HCT116 (cell line): ENCODE measurements around the gene KIF13A. TPM values are rescaled to one million over a fixed set of nuclear protein-coding genes. Genes with fewer than 3 reads are reported as not detected.

Experiments
- ATAC-seq: fragments of 200-7000 bp; cut with Tn5 transposase; 2 replicates; pipeline ENCODE4 v1.9.1; 2020; ENCODE audit warnings: mild to moderate bottlenecking, moderate library complexity
- BruUV-seq: library from RNA; stranded (reverse); fragments of 400-500 nt; replicated peaks from 2 replicates; lab custom pipeline; 2021; lab: Mats Ljungman, UMichigan
- CTCF ChIA-PET: fragments of 300-600 bp; sonication (Branson Sonifier 250); formaldehyde crosslinking; loops from one replicate; lab custom pipeline; 2021; ENCODE audit warnings: antibody characterized with exemption; lab: Charles Lee
- POLR2A ChIA-PET: fragments of 300-600, 350-600 bp; sonication (Branson Sonifier 250); formaldehyde crosslinking; loops from one replicate; lab custom pipeline; 2021; ENCODE audit warnings: antibody characterized with exemption; lab: Charles Lee
- RAD21 ChIA-PET, 2 experiments: fragments of 300-600 bp; sonication (Branson Sonifier 250); formaldehyde crosslinking; loops; one replicate each; lab custom pipeline; 2023; ENCODE audit warnings: low total read pairs in 2 of 2; ENCODE audit not compliant: uncharacterized antibody in 2 of 2, unreplicated experiment in 2 of 2, low non-redundant PET in 1 of 2; lab: Charles Lee
- DNase-seq: peaks from one replicate; pipeline ENCODE4 v3.0.0-alpha.2; 2010; ENCODE audit warnings: low read depth, low spot score
- H2AFZ ChIP-seq: fragments of 200-600 bp; shearing (Covaris generic), sonication (generic); 2 replicates; pipeline ENCODE4 v1.6.1; 2017; ENCODE audit warnings: low read depth, mixed run types, mixed read lengths, antibody characterized with exemption, low read length; ENCODE audit not compliant: poor library complexity, severe bottlenecking
- H3K27ac ChIP-seq: 2 replicates; pipeline ENCODE4 v1.5.1; 2012; ENCODE audit warnings: low read depth, low read length
- H3K27me3 ChIP-seq: fragments of 200-600 bp; sonication (generic); 2 replicates; pipeline ENCODE4 v1.6.1; 2016; ENCODE audit warnings: mixed run types, low read length, mixed read lengths; ENCODE audit not compliant: insufficient read depth
- H3K36me3 ChIP-seq, 2 experiments: fragments of 200-500 bp in 1 of 2; fragments of 200-600 bp in 1 of 2; sonication (Bioruptor generic) in 1 of 2; sonication (generic) in 1 of 2; 2 replicates each; pipeline versions ENCODE4 v1.5.1 to v1.6.1; 2014 to 2016; ENCODE audit warnings: low read length in 2 of 2, inconsistent platforms in 1 of 2, mixed read lengths in 1 of 2, mixed run types in 1 of 2; ENCODE audit not compliant: insufficient read depth in 2 of 2, control insufficient read depth in 1 of 2
- H3K4me1 ChIP-seq, 2 experiments: fragments of 200-600 bp in 1 of 2; sonication (generic) in 1 of 2; 2 replicates each; pipeline versions ENCODE4 v1.5.1 to v1.6.1; 2012 to 2017; ENCODE audit warnings: low read length in 2 of 2, inconsistent platforms in 1 of 2, mild to moderate bottlenecking in 1 of 2, mixed read lengths in 1 of 2, mixed run types in 1 of 2, moderate library complexity in 1 of 2; ENCODE audit not compliant: insufficient read depth in 2 of 2, control insufficient read depth in 1 of 2
- H3K4me2 ChIP-seq: fragments of 200-600 bp; sonication (generic); 2 replicates; pipeline ENCODE4 v1.6.1; 2017; ENCODE audit warnings: mixed run types, low read length, mixed read lengths
- H3K4me3 ChIP-seq, 2 experiments: fragments of 200-600 bp in 1 of 2; sonication (generic) in 1 of 2; replicated peaks in 1 of 2; 2 replicates each; pipeline ENCODE4 v1.5.1; 2011 to 2016; ENCODE audit warnings: low read length in 2 of 2, control low read depth in 1 of 2, low read depth in 1 of 2, mild to moderate bottlenecking in 1 of 2, mixed read lengths in 1 of 2, mixed run types in 1 of 2
- H3K79me2 ChIP-seq: fragments of 200-600 bp; sonication (generic); 2 replicates; pipeline ENCODE4 v1.6.1; 2017; ENCODE audit warnings: mild to moderate bottlenecking, mixed run types, low read length, moderate library complexity, mixed read lengths; ENCODE audit not compliant: insufficient read depth
- H3K9ac ChIP-seq: fragments of 200-600 bp; sonication (generic); 2 replicates; pipeline ENCODE4 v1.6.1; 2016; ENCODE audit warnings: low read length, mixed read lengths
- H3K9me2 ChIP-seq: fragments of 200-600 bp; sonication (generic), shearing (Covaris generic); 2 replicates; pipeline ENCODE4 v1.6.1; 2017; ENCODE audit warnings: mixed run types, mild to moderate bottlenecking, moderate library complexity; ENCODE audit not compliant: insufficient read depth
- H3K9me3 ChIP-seq, 2 experiments: fragments of 200-500 bp in 1 of 2; fragments of 200-600 bp in 1 of 2; sonication (Bioruptor generic) in 1 of 2; sonication (generic) in 1 of 2; 2 replicates each; pipeline ENCODE4 v1.6.1; 2014 to 2017; ENCODE audit warnings: low read length in 2 of 2, mixed read lengths in 2 of 2, inconsistent platforms in 1 of 2, low read depth in 1 of 2, mild to moderate bottlenecking in 1 of 2, mixed run types in 1 of 2, moderate library complexity in 1 of 2; ENCODE audit not compliant: control insufficient read depth in 1 of 2, insufficient read depth in 1 of 2
- H4K20me1 ChIP-seq: fragments of 200-600 bp; sonication (generic), shearing (Covaris generic); 2 replicates; pipeline ENCODE4 v1.6.1; 2017; ENCODE audit warnings: mixed run types, mild to moderate bottlenecking, moderate library complexity; ENCODE audit not compliant: insufficient read depth
- ATF3 ChIP-seq: IDR thresholded peaks from 2 replicates; pipeline ENCODE4 v1.6.1; 2012
- CBX3 ChIP-seq: IDR thresholded peaks from 2 replicates; pipeline ENCODE4 v1.6.1; 2012; ENCODE audit warnings: low read depth
- CEBPB ChIP-seq: IDR thresholded peaks from 2 replicates; pipeline ENCODE4 v1.6.1; 2012; ENCODE audit warnings: low read depth
- ELF1 ChIP-seq: IDR thresholded peaks from 2 replicates; pipeline ENCODE4 v1.6.1; 2012; ENCODE audit warnings: low read depth, borderline replicate concordance
- EZH2 ChIP-seq: fragments of 200-600 bp; sonication (generic); IDR thresholded peaks from 2 replicates; pipeline ENCODE4 v1.6.1; 2017; ENCODE audit warnings: antibody characterized with exemption, mixed run types
- EZH2phosphoT487 ChIP-seq: fragments of 200-600 bp; IDR thresholded peaks from 2 replicates; pipeline ENCODE4 v1.6.1; 2018; ENCODE audit warnings: antibody characterized with exemption, borderline replicate concordance
- JUND ChIP-seq: IDR thresholded peaks from 2 replicates; pipeline ENCODE4 v1.6.1; 2012
- REST ChIP-seq: IDR thresholded peaks from 2 replicates; pipeline ENCODE4 v1.6.1; 2012; ENCODE audit warnings: low read depth
- SP1 ChIP-seq: IDR thresholded peaks from 2 replicates; pipeline ENCODE4 v1.6.1; 2012; ENCODE audit warnings: low read depth
- SRF ChIP-seq: IDR thresholded peaks from 2 replicates; pipeline ENCODE4 v1.6.1; 2012; ENCODE audit warnings: low read depth
- TCF7L2 ChIP-seq: IDR thresholded peaks from 2 replicates; pipeline ENCODE4 v1.7.0; 2011; ENCODE audit warnings: borderline replicate concordance, inconsistent platforms; ENCODE audit not compliant: insufficient read depth, insufficient read length; ENCODE audit errors: extremely low read depth
- YY1 ChIP-seq: IDR thresholded peaks from 2 replicates; pipeline ENCODE4 v1.6.1; 2011; ENCODE audit warnings: low read length, low read depth, moderate library complexity, mild to moderate bottlenecking; ENCODE audit not compliant: insufficient replicate concordance; ENCODE audit errors: extremely low read depth
- ZFX ChIP-seq: fragments of 450-650 bp; IDR thresholded peaks from 2 replicates; pipeline ENCODE4 v1.6.1; 2017
- ZNF274 ChIP-seq: fragments of 200-500 bp; sonication (Bioruptor generic); IDR thresholded peaks from 2 replicates; pipeline ENCODE4 v1.6.1; 2014; ENCODE audit warnings: mild to moderate bottlenecking, low read depth, low read length, inconsistent platforms
- intact Hi-C: fragments of 100-400 bp; cut with micrococcal nuclease; formaldehyde crosslinking; loops from 2 replicates; pipeline ENCODE4 v1.10.0; 2022
- total RNA-seq: library from RNA; stranded (reverse); gene quantifications from one replicate; pipeline ENCODE4 v1.2.1, GENCODE V29; 2021; ENCODE audit not compliant: unreplicated experiment

The KIF13A gene
- total RNA-seq, 1 experiment from 2014 or later = 23.1 TPM

- ATAC-seq = no peak
- ChIA-PET CTCF (no interaction called here), POLR2A (interaction anchor here (0.8 kb wide), 1 partner anchor 9 kb away, joined by 3 read pairs; no protein-coding TSS in a partner anchor), RAD21 (no interaction called here)
- DNase-seq = no peak
- no peaks in the 10 kb centered on the region for H3K79me2 ChIP-seq
- no peak overlapping the region for H3K4me2 ChIP-seq
- no peak overlapping the region for H2AFZ ChIP-seq
- no peak overlapping the region for H3K4me3 ChIP-seq
- no peaks in the 10 kb centered on the region for H4K20me1 ChIP-seq
- H3K27me3 ChIP-seq = no peaks in the 10 kb centered on the region
- intact Hi-C loops = no loop called here
- H3K9ac ChIP-seq = no peak overlapping the region
- no peaks in the 10 kb centered on the region for H3K4me1 ChIP-seq
- H3K36me3 ChIP-seq = no peaks in the 10 kb centered on the region
- no TSS peak for BruUV-seq
- no peaks in the 10 kb centered on the region for H3K9me3 ChIP-seq
- TF ChIP-seq SRF = no peak
- no peak for TF ChIP-seq EZH2phosphoT487
- no peak for TF ChIP-seq CEBPB
- TF ChIP-seq SP1 = no peak
- no peak for TF ChIP-seq EZH2
- TF ChIP-seq ATF3 = no peak
- no peak for TF ChIP-seq CBX3
- TF ChIP-seq YY1 = no peak
- TF ChIP-seq JUND = no peak
- TF ChIP-seq ELF1 = no peak
- H3K9me2 ChIP-seq = no peaks in the 10 kb centered on the region
- no peak overlapping the region for H3K27ac ChIP-seq
These were observed 229.3 kb downstream of the KIF13A start for GRCh38 chr6:17758119-17758518.

GRCh38 chr6:17754254-17754653 lies 233.2 kb downstream of the KIF13A start:
- intact Hi-C loops = no loop called here
- H4K20me1 ChIP-seq = no peaks in the 10 kb centered on the region
- no peaks in the 10 kb centered on the region for H3K9me3 ChIP-seq
- no peaks in the 10 kb centered on the region for H3K27me3 ChIP-seq
- H3K4me3 ChIP-seq = no peak overlapping the region
- no peaks in the 10 kb centered on the region for H3K4me1 ChIP-seq
- H3K9me2 ChIP-seq = no peaks in the 10 kb centered on the region
- H3K79me2 ChIP-seq = no peaks in the 10 kb centered on the region
- H3K9ac ChIP-seq = no peak overlapping the region
- POLR2A ChIA-PET = interaction anchor here (0.6 kb wide), 1 partner anchor 32 kb away, joined by 3 read pairs; no protein-coding TSS in a partner anchor
- RAD21 ChIA-PET = no interaction called here
- ATAC-seq = no peak
- no peak overlapping the region for H2AFZ ChIP-seq
- no TSS peak for BruUV-seq
- no peak for TF ChIP-seq ZNF274
- TF ChIP-seq EZH2 = no peak
- TF ChIP-seq ZFX = no peak
- TF ChIP-seq TCF7L2 = no peak
- no peak for TF ChIP-seq ELF1
- TF ChIP-seq REST = no peak
- no peak for TF ChIP-seq CBX3
- TF ChIP-seq CEBPB = no peak
- no peak for TF ChIP-seq YY1
- CTCF ChIA-PET = no interaction called here
- no peak for DNase-seq
- no peaks in the 10 kb centered on the region for H3K36me3 ChIP-seq
- no peak overlapping the region for H3K4me2 ChIP-seq
- H3K27ac ChIP-seq = no peak overlapping the region
